Loucy (cell line): ENCODE data around the gene FAM163B.

Experiments
- CTCF ChIP-seq: fragments of 200-600 bp; sonication (generic); conservative IDR thresholded peaks from 2 replicates; pipeline ENCODE4 v1.5.1; 2014; ENCODE audit warnings: mild to moderate bottlenecking, antibody characterized with exemption, low read length
- EZH2phosphoT487 ChIP-seq: fragments of 200-600 bp; IDR thresholded peaks from 2 replicates; pipeline ENCODE4 v1.6.1; 2018; ENCODE audit warnings: antibody characterized with exemption, mild to moderate bottlenecking, moderate library complexity, borderline replicate concordance

DNA sequence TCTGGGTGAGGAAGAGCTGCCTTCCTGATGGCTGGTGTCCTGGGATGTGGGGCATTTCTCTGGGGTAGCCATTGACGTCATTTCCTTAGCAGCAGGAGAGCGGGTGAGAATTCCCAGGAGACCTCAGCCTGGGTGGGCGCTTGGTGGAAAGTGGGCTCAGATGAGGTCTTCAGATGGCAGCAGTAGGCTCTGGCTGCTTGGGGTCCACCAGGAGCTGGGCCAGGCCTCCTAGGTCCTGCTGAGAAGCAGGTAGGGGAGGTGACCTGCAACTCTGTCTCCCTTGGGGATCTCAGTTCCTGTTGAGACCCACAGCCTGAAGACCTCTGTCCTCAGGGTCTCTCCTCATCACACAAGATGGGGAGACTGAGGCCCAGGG is 31.5 kb downstream of the FAM163B start:
- TF ChIP-seq CTCF = no peak
- TF ChIP-seq EZH2phosphoT487 = no peak
